GM12873 (cell line): Measurements from ENCODE around the gene TMEM132D.

Source experiments
- TF ChIP-seq, protein P1 (sequence below): IDR thresholded peaks from 2 replicates; pipeline ENCODE4 v1.5.1; 2012; ENCODE audit warnings: low read depth, mild to moderate bottlenecking, moderate library complexity, low read length, control low read depth; ENCODE audit not compliant: insufficient read depth; ENCODE audit errors: missing control alignments

TMEM132D gene

DNA sequence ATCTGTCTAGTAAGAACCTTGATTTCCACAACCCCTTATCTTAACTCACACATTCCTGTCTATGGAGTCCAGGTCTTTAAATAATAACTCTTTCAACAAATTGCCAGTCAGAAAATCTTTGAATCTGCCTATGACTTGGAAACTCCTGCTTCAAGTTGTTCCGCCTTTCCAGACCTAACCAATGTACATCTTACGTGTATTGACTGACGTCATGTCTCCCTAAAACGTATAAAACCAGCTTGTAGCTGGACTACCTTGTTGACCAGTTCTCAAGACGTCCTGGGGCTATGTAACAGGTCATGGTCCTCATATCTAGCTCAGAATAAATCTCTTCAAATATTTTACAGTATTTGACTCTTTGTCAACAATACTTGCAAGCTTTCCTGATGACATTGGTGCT is 337.0 kb downstream of the TMEM132D start:
- TF ChIP-seq, protein P1, sequence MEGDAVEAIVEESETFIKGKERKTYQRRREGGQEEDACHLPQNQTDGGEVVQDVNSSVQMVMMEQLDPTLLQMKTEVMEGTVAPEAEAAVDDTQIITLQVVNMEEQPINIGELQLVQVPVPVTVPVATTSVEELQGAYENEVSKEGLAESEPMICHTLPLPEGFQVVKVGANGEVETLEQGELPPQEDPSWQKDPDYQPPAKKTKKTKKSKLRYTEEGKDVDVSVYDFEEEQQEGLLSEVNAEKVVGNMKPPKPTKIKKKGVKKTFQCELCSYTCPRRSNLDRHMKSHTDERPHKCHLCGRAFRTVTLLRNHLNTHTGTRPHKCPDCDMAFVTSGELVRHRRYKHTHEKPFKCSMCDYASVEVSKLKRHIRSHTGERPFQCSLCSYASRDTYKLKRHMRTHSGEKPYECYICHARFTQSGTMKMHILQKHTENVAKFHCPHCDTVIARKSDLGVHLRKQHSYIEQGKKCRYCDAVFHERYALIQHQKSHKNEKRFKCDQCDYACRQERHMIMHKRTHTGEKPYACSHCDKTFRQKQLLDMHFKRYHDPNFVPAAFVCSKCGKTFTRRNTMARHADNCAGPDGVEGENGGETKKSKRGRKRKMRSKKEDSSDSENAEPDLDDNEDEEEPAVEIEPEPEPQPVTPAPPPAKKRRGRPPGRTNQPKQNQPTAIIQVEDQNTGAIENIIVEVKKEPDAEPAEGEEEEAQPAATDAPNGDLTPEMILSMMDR, result no peak

GRCh38 chr12:129564768-129565167 is 339.1 kb downstream of the TMEM132D start:
- TF ChIP-seq, protein P1, result no peak

- TF ChIP-seq, protein P1, result no peak
Observed at GRCh38 chr12:129563266-129563665, 340.6 kb downstream of the TMEM132D start.

DNA sequence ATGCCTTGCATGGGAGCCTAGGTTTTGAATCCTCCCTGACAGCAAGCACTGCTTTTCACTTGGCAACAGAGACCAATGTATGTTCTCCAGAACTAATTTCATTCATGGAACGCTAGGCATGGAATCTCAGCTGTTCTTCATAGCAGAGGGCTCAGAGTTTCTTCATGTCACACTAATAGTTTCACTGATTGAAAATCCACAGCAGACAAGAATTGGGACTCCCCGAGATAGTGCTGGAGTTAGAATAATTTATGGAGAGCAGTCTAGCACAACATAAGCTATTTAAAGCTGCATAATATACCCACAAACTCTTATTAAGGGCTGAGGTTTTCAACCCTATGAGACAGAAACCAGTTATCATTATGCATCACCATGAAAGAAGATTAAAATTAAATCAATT is 342.5 kb downstream of the TMEM132D start:
- TF ChIP-seq, protein P1, result no peak

DNA sequence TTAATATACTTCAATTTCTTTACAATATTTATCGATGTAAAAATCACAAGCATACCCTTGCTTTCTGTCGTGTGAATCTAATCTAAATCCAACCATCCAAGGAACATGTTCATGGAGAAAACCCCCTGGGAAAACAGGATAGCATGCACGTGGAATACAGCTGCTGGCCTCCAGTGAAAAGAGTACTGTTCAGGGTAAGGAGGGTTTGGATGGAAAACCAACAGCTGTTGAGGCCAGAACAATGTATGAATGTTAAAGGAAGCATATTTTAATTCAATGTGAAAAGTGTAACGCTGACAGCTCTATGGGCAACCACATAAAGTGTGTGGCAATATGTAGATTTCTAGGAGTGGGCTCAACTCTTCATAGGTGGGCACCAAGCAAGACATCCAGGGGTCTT is 344.0 kb downstream of the TMEM132D start:
- TF ChIP-seq, protein P1, result no peak

- TF ChIP-seq, protein P1, result no peak
Observed at GRCh38 chr12:129558036-129558435, 345.8 kb downstream of the TMEM132D start.

GRCh38 chr12:129556082-129556481 is 347.7 kb downstream of the TMEM132D start:
- TF ChIP-seq, protein P1, result no peak

DNA sequence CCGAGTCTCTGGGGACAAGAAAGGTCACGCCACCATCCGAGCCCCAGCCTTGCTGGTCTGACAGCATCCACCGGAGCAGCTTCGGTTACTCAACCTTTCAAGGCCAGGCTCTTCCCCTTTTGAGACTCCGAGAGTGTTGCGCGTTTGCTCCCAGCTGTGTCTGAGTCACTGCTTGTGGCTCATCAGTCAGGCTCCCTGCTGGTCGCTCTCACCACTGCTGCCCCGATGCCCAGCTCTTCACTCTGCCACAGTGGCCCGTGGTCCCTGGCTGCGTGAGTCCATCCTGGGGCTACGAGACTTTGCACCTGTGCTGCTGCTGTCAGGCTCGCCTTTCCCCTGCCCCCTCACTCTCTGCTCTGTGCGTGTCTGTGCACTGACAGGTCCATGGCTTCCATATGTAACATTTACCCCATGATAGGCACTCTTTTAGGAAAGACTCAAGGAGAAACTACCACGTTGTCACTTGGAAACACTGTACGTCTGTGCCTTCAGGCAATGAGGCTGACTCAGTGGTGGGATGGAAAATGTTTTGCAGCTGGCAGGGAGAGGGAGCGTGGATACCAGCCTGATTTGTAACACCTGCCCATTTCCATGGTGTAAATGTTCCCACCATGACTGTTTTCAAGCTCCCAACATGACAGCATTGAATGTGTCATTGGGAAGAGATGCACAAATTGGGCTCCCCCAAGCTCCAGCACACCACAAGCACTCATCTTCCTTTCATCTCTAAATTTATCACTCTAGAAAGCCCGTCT is 350.7 kb downstream of the TMEM132D start:
- TF ChIP-seq, protein P1, result no peak
